GM23248 (cell line): ENCODE results near the gene RNF14.

ENCODE experiments used
- EZH2 ChIP-seq: fragments of 200-600 bp; sonication (generic); IDR thresholded peaks from 2 replicates; pipeline ENCODE4 v1.6.1; 2018; ENCODE audit warnings: antibody characterized with exemption, mild to moderate bottlenecking; ENCODE audit not compliant: insufficient read depth, poor library complexity, severe bottlenecking
- EZH2phosphoT487 ChIP-seq: fragments of 200-600 bp; sonication (generic); IDR thresholded peaks from 2 replicates; pipeline ENCODE4 v1.6.1; 2018; ENCODE audit warnings: antibody characterized with exemption, moderate library complexity, mild to moderate bottlenecking, low read depth; ENCODE audit not compliant: insufficient read depth

- no peak for TF ChIP-seq EZH2phosphoT487
- TF ChIP-seq EZH2 = no peak
Measured at GRCh38 chr5:141941307-141941706, 27.6 kb upstream of the RNF14 start.
